Esophagus (tissue), 2 donors: ENCODE results near the gene MYLK4. TPM values are rescaled to one million over a fixed set of nuclear protein-coding genes. Genes with fewer than 3 reads are reported as not detected.

Experiments
- H3K27ac ChIP-seq, 2 donors: one replicate each; pipeline ENCODE4 v1.5.1; 2013; ENCODE audit warnings: low read depth in 2 of 2, mild to moderate bottlenecking in 2 of 2, inconsistent platforms in 1 of 2, low read length in 1 of 2, moderate library complexity in 1 of 2
- H3K27me3 ChIP-seq, 2 donors: one replicate each; pipeline ENCODE4 v1.6.1; 2013; ENCODE audit warnings: low read length in 2 of 2, control low read depth in 1 of 2, mild to moderate bottlenecking in 1 of 2; ENCODE audit not compliant: insufficient read depth in 2 of 2, control insufficient read depth in 1 of 2
- H3K36me3 ChIP-seq, 2 donors: one replicate each; pipeline ENCODE4 v1.6.1; 2013; ENCODE audit warnings: low read length in 1 of 2; ENCODE audit not compliant: control insufficient read depth in 2 of 2, insufficient read depth in 2 of 2
- H3K4me1 ChIP-seq, 2 donors: one replicate each; pipeline ENCODE4 v1.6.1; 2013; ENCODE audit warnings: low read length in 1 of 2; ENCODE audit not compliant: control insufficient read depth in 2 of 2, insufficient read depth in 2 of 2
- H3K4me3 ChIP-seq, 2 donors: one replicate each; pipeline ENCODE4 v1.5.1; 2013; ENCODE audit warnings: low read length in 2 of 2, mild to moderate bottlenecking in 2 of 2, low read depth in 1 of 2, moderate library complexity in 1 of 2
- H3K9me3 ChIP-seq, 2 donors: one replicate each; pipeline ENCODE4 v1.6.1; 2013; ENCODE audit warnings: mild to moderate bottlenecking in 2 of 2, low read depth in 1 of 2, low read length in 1 of 2, moderate library complexity in 1 of 2; ENCODE audit not compliant: control insufficient read depth in 2 of 2, insufficient read depth in 1 of 2
- WGBS, 2 donors: extraction: QIAGEN DNeasy Blood & Tissue Kit; methylation state at CpG; one replicate each; pipeline ENCODE4 v1.1.7; 2013; 5-methylcytosine and 5-hydroxymethylcytosine counted together
- polyA plus RNA-seq, 2 donors: library from polyadenylated mRNA; stranded (reverse); fragments of 200-250 nt; gene quantifications; one replicate each; pipeline ENCODE4 v1.2.3, GENCODE V29; 2013
- donor health status: healthy with polysubstance abuse.
- donor health status: Bipolar disorder and iron deficiency.

MYLK4 gene
- polyA plus RNA-seq, 2 donors = 0.59 to 0.75 TPM

- Histone ChIP-seq H3K9me3 (no peaks in the 10 kb centered on the region), H3K27ac (no peak overlapping the region)
- WGBS, 2 donors = 90 to 92% methylated on average over 5 of the region's 5 CpGs
Observed at GRCh38 chr6:2659381-2659780, 91.3 kb downstream of the MYLK4 start.

GRCh38 chr6:2658788-2659187, 91.9 kb downstream of the MYLK4 start:
- Histone ChIP-seq H3K27me3 (no peaks in the 10 kb centered on the region), H3K36me3 (no peaks in the 10 kb centered on the region), H3K4me3 (no peak overlapping the region), H3K9me3 (no peaks in the 10 kb centered on the region), H3K27ac (peak overlapping the region; percentile 33 to 34), H3K4me1 (no peaks in the 10 kb centered on the region)
- WGBS, 2 donors = 56 to 66% methylated on average over 5 of the region's 5 CpGs

More at GRCh38 chr6:2659381-2659780, 91.3 kb downstream of the MYLK4 start:
- Histone ChIP-seq H3K4me3 (no peak overlapping the region), H3K4me1 (no peaks in the 10 kb centered on the region), H3K27me3 (no peaks in the 10 kb centered on the region), H3K36me3 (no peaks in the 10 kb centered on the region)

- H3K9me3 ChIP-seq = no peaks in the 10 kb centered on the region
- no peak overlapping the region for H3K27ac ChIP-seq
- H3K27me3 ChIP-seq = no peaks in the 10 kb centered on the region
- H3K4me3 ChIP-seq = no peak overlapping the region
- no peaks in the 10 kb centered on the region for H3K4me1 ChIP-seq
- 44 to 52% methylated on average over 5 of the region's 5 CpGs for WGBS, 2 donors
- no peaks in the 10 kb centered on the region for H3K36me3 ChIP-seq
Observed at GRCh38 chr6:2656460-2657079, 94.2 kb downstream of the MYLK4 start.

- Histone ChIP-seq H3K27ac (no peak overlapping the region), H3K36me3 (no peaks in the 10 kb centered on the region), H3K4me1 (no peaks in the 10 kb centered on the region), H3K9me3 (no peaks in the 10 kb centered on the region), H3K4me3 (no peak overlapping the region), H3K27me3 (no peaks in the 10 kb centered on the region)
- 76 to 80% methylated on average over 3 of the region's 3 CpGs for WGBS, 2 donors
Observed at GRCh38 chr6:2655844-2656433, 94.8 kb downstream of the MYLK4 start.

- Histone ChIP-seq H3K4me3 (no peak overlapping the region), H3K9me3 (no peaks in the 10 kb centered on the region), H3K36me3 (no peaks in the 10 kb centered on the region), H3K27me3 (no peaks in the 10 kb centered on the region), H3K27ac (no peak overlapping the region), H3K4me1 (no peaks in the 10 kb centered on the region)
- WGBS, 2 donors = 64 to 87% methylated on average over 1 of the region's 1 CpG
Observed at GRCh38 chr6:2653369-2654032, 97.2 kb downstream of the MYLK4 start.

GRCh38 chr6:2652611-2653010, 98.1 kb downstream of the MYLK4 start:
- no peak overlapping the region for H3K27ac ChIP-seq
- 46 to 84% methylated on average over 3 of the region's 3 CpGs for WGBS, 2 donors
- no peak overlapping the region for H3K4me3 ChIP-seq
- no peaks in the 10 kb centered on the region for H3K27me3 ChIP-seq
- no peaks in the 10 kb centered on the region for H3K4me1 ChIP-seq
- no peaks in the 10 kb centered on the region for H3K36me3 ChIP-seq
- H3K9me3 ChIP-seq = no peaks in the 10 kb centered on the region

- Histone ChIP-seq H3K36me3 (no peaks in the 10 kb centered on the region), H3K9me3 (no peaks in the 10 kb centered on the region), H3K27ac (no peak overlapping the region), H3K27me3 (no peaks in the 10 kb centered on the region), H3K4me1 (no peaks in the 10 kb centered on the region), H3K4me3 (no peak overlapping the region)
- 50 to 77% methylated on average over 3 of the region's 3 CpGs for WGBS, 2 donors
Observed at GRCh38 chr6:2651961-2652360, 98.8 kb downstream of the MYLK4 start.

- no peak overlapping the region for H3K4me3 ChIP-seq
- no peaks in the 10 kb centered on the region for H3K36me3 ChIP-seq
- 63 to 75% methylated on average over 1 of the region's 1 CpG for WGBS, 2 donors
- H3K27me3 ChIP-seq = no peaks in the 10 kb centered on the region
- no peak overlapping the region for H3K27ac ChIP-seq
- H3K4me1 ChIP-seq = no peaks in the 10 kb centered on the region
- H3K9me3 ChIP-seq = no peaks in the 10 kb centered on the region
Observed at GRCh38 chr6:2651536-2651935, 99.2 kb downstream of the MYLK4 start.

GRCh38 chr6:2646346-2646745, 104.4 kb downstream of the MYLK4 start:
- H3K36me3 ChIP-seq = no peaks in the 10 kb centered on the region
- no peak overlapping the region for H3K4me3 ChIP-seq
- H3K27ac ChIP-seq = no peak overlapping the region
- no peaks in the 10 kb centered on the region for H3K4me1 ChIP-seq
- H3K27me3 ChIP-seq = no peaks in the 10 kb centered on the region
- no peaks in the 10 kb centered on the region for H3K9me3 ChIP-seq
- WGBS, 2 donors = 86 to 89% methylated on average over 3 of the region's 3 CpGs
